Measurements from ENCODE around the gene SRRM1.
"Not testable (repeated sequence)": the region's sequence is repeated elsewhere in the genome, so short reads cannot be mapped to it uniquely, and the experiment has no call there.

SRRM1 gene

DNA sequence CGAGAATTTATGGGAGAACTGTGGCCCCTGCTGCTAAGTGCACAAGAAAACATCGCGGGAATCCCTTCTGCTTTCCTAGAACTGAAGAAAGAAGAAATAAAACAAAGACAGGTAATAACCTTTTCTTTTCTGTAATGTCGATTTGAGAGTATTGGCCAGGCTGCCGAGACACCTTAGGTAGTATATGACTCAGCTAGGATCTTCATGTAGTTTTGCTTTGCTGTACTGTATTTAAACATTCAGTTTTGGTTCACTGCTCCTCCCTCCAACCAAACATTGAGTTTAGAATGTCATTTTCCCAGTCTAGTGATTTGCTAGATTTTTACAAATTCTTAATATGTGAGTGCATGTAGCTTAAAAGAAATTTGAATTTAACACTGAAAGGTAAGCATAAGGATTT lies 5.8 kb downstream of the SRRM1 start:
- DNase-seq: no peak

DNA sequence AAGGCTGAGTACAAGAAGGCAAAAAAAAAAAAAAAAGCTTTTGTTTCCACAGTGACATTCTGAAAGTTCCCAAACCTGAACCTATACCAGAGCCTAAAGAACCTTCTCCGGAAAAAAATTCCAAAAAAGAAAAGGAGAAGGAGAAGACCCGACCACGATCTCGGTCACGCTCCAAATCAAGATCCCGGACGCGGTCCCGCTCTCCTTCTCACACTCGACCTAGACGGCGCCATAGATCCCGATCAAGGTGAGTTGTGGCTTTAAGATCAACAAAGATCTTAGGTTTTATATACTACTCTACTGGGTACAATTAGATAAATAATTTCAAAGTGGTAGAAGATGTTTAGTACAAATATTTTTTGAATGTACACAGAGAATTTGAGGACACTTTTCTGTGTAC lies 9.3 kb downstream of the SRRM1 start:
- no peak for DNase-seq

DNA sequence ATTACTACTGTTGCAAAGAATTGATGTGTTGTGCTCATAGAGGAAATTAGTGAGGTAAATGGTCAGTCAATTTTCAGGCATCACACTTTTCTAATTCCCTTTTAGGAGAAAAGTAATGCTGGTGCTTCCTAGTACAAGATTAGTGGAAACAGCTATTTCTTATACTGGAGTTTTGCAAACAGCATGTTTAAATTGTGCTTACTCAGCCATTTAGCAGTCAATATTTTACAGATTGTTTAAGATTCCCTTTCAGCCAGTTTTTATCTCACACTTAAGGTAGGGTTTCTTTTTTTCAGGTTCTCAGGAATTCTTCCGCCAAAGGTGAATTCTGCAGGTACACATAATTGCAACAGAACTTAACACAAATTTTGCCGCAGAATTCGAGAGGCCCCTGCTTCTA lies 10.9 kb downstream of the SRRM1 start:
- DNase-seq: no peak

DNA sequence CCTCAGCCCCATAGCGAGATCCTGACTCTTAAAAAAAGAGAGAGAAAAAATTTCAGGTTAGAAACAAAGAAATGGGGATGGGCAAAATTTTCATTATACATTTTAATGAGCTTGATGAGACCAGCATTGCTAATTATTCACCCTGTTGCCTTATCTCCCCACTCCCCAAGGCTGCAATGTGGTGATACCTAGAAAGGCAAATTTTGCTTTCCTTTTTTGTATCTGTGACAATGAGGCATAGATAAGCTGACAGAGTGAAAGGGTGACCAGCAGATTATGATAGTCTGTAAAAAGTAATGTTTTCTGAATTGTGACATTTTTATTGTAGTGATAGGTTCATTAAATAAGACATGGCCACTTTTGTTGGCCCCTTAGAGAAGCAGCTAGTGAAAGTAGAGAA lies 12.9 kb downstream of the SRRM1 start:
- DNase-seq: no peak

DNA sequence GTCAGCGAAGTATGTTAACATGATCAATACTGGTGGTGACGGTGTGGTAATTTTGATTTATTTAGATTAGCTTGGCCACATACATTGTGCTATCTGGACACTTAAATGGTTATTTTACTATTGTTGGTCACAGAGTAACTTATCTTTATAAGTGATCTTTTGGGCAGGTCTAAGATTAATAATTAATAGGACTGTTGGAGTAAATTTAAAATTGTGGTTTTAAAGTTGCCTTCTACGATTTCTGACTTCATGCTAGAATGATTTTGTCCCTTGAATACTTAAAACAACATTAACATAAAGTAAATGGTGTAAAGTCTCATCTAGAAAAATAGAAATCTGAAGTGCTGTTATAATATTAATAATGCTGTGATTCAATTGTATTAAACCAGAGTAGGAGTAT lies 14.7 kb downstream of the SRRM1 start:
- no peak for DNase-seq

DNA sequence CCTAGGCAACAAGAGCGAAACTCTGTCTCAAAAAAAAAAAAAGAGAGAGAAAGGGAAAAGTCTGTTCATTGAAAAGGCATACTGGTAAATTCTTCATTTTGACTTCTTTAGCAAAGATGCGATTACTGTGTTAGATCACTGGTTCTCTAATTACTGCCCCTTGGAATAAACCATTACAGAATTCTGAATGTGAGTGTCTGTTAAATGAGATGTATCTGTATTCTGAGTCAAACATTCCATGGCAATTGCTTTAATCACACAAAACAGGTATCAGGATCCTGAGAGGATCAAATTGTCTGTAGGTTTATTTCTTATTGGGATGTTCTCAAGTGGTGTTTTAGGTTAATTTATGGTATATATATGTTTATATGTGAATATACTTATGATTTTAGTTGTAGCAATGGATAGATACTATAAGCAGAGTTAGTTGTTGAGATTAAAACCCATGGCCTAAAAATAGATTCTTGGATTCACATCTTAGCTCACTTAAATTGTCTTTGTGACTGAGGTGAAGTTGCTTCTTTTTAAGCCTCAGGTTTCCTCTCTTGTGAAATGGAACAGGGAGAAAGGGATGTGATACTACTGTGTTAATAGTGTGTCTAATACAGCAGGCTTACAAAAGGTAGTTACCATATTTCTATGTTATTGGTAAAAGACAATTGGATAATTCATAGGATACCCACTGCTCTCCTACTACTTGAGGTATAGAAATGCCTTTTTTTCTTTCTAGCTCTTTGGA lies 16.2 kb downstream of the SRRM1 start:
- no peak for DNase-seq

DNA sequence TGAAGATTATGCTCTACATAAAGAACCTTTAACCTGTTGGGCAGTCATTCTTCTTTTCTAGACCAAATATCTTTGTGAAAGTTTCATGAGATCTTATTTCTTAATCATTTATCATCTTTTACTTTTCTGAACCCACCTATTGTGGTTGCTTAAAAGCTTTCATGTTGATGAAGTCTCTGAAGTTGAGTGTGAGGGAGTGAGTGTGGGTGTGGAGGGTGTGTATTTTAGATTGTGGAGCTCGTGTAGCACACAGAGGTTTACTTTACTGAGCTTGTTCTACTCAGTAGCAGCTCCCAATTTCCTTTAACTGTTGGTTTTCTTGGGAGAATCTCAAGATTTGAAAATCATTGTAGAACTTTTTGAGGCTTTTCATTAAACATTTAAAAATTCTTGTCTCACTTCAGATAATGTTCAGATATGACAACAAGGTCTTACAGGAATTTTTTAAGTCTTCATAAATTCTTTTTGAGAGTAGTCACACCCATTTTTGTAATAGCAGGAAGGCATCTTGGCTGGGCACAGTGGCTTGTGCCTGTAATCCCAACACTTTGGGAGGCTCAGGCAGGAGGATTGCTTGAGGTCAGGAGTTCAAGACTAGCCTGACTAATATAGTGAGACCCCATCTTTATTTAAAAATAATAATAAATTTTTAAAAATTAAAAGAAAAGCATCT lies 17.0 kb downstream of the SRRM1 start:
- DNase-seq: no peak

DNA sequence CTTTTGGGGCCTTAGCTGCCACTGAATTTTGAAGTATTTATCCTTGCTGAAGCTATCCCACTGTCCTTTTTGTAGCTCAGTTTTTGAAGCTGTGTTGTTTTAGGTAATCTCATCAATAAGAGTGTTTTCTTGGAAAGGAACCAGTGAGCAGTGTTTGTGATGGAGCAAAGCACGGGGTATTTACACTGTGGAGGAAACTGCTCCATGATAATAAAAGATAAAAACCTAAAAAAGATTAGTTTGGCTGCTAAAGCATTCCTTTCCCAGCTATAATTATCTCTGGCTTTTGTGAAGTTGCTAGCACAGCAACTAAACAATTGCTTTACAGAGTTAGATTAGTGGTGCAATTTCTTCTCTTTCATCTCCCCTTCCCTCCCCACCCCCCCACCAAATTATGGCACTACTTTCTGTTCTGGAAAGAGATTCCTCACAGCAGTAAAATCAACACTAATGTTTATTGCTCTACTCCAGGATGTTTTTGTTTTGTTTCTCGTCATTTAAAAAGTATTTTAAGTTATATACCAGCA lies 21.5 kb downstream of the SRRM1 start:
- DNase-seq: no peak

DNA sequence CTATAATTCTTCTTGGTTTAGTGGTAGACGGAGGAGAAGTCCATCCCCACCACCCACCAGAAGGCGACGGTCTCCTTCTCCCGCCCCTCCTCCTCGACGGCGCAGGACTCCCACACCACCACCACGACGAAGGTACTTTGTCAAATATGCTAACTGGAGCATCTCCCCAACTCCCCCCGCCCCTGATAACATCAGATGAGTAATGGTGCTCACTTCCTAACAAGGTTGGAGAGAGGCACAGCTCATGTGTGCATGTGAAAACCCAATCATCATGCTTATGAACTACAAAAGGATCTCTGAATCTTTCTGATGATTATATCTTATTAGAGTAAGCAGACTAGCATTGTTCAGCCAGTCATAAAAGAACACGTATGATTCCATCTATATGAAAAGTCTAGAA lies 23.7 kb downstream of the SRRM1 start:
- DNase-seq: no peak

DNA sequence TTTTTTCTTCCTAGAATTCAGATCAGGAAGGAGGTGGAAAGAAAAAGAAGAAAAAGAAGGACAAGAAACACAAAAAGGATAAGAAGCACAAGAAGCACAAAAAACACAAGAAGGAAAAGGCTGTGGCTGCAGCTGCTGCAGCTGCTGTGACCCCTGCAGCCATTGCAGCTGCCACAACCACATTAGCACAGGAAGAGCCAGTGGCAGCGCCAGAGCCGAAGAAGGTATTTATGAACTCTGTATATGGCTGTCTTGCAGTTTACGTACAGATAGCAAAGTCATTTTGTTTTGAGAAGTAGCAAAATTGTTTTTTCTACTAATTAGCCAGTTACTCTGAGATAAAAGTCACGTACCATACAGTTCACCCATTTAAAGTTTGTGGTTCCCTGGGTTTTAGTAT lies 28.3 kb downstream of the SRRM1 start:
- not testable (repeated sequence) for DNase-seq

DNA sequence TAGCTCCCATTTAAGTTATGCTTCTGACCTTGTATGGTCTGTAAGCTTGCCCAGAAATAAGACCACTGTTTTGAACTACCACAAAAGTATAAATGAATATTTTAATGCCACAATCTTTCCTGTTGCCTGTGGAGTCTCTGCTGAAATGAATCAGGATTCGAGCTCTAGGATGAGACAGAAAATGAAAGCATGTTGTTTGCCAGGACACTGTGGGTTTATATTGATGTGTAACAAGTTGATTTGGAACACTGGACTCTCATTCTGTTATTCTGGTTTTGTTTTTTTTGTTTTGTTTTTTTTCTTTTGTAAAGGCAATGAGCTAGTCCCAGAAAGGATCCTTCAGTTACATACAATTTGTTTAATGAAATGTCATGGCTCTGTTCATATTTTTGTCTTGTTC lies 29.6 kb downstream of the SRRM1 start:
- DNase-seq: not testable (repeated sequence)

DNA sequence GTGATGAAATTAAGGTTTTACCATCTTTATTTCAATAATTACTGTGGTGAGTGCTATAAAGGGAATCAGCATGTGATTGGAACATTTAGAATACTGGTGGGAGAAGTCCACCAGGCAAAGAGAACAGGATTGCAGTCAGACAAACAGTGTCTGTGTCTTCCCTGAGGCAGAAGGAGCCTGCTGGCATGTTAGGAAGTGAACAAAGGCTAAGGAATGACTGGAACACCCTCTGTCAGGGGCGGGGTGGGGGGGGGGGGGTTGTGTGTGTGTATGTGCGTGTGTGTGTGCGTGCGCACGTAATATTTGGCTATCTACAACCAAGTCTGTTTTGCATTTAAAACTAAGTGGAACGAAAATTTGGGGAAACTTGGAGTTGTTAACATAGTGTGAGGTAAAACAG lies 30.2 kb downstream of the SRRM1 start:
- no peak for DNase-seq

DNA sequence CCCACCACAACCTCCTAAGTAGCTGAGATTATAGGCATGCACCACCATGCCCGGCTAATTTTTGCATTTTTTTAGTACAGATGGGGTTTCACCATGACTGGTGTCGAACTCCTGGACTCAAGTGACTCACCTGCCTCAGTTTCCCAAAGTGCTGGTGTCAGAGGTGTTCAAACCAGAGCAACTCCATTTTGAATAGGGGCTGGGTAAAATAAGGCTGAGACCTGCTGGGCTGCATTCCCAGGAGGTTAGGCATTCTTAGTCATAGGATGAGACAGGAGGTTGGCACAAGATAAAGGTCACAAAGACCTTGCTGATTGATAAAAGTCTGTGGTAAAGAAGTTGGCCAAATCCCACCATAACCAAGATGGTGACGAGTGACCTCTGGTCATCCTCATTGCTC lies 35.3 kb downstream of the SRRM1 start:
- DNase-seq: not testable (repeated sequence)

DNA sequence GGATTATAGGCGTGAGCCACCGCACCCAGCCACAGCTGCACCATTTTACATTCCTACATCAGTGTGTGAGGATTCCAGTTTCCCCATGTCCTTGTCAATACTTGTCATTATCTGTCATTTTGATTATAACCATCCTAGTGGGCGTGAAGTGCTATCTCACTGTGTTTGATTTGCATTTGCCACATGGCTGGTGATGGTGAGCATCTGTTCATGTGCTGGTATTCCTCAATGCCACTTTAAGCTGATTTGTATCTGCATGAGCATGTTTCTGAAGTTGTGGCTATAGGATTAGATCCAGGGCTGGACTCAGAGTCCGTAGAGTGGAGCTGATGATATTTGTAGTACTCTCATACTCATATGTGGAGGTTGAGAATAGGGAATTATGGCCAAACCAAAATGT lies 36.6 kb downstream of the SRRM1 start:
- DNase-seq: no peak

DNA sequence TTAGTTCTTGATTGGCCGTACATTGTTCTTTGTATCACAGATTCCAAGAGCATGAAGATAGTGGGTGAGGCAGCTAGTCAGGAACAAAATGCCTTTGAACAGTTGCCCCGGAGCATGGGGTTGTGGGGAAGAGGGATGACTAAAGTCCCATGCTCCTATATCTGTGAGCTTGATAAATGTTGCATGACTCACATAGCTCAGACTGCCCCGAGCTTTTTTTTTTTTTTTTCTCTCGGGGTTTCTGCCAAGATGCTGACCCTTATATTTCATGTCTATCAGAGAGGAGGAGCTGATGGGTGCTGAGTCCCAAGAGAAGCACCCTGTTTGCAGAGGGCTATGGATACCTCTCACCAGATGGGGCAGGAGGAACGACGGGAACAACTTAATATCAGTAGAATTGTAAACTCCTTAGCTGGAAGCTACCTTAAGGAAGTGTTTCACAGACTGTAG lies 40.6 kb downstream of the SRRM1 start:
- no peak for DNase-seq

DNA sequence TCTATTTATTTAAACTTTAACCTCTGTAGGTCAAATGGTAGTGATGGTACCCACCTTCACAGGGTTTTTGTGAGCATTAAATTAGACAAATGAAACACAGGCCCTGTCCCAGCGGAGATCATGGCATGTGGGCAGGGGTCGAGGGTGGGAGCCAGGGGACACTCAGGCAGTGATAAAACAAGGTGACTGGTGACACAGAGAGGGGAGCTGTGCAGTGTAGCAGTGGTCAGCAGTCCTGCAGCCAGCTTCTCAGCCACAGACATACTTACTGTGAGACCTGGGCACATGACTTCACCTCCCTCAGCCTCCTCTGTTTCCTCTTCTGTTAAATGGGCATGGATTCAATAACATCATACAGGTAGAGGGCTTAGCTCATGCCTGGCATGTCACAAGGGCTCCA lies 44.9 kb downstream of the SRRM1 start:
- no peak for DNase-seq

DNA sequence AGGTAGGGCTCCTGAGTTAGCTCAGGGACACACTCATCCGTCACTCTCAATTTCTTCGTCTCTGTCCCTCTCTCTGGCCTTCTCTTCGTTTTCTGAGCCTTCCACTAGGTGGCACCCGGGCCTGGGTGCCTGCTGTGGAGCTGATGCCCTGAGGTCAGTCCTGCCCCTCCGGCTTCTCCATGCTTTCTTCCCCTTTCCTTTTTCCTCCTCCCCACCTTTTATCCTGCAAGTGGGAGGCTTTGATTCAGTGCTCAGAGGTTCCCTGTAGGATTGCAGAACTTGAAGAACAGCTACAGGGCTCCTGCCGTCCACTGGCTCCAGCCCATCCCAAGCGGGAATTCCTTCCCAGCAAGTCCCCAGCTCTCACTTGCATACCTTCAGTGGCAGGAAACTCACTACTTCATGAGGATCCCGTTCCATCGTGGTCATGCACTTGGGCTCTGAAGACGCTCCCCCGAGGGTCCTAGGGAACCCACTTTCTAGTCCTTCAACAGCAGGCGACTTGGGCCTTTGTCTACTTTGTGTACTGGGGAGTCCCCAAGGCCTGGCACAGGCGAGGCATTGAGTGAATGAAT lies 45.6 kb downstream of the SRRM1 start:
- DNase-seq: no peak

DNA sequence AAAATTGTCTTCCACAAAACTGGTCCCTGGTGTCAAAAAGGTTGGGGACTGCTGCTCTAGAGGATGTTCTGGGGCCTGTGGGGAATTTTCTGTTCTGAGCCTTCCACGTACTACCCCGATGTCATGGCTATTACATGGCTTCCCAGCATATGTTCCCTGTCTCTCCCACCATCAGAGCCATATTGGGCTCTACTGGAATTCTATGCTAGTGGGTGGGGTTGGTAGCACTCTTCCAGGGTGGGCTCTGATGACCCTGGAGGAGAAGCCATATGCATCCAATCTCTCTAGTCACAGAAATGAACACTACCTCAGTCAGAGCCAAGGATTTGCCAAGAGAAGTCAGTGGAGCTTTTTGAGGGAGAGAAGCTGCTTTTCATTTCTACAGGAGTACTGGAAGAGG lies 47.9 kb downstream of the SRRM1 start:
- no peak for DNase-seq

DNA sequence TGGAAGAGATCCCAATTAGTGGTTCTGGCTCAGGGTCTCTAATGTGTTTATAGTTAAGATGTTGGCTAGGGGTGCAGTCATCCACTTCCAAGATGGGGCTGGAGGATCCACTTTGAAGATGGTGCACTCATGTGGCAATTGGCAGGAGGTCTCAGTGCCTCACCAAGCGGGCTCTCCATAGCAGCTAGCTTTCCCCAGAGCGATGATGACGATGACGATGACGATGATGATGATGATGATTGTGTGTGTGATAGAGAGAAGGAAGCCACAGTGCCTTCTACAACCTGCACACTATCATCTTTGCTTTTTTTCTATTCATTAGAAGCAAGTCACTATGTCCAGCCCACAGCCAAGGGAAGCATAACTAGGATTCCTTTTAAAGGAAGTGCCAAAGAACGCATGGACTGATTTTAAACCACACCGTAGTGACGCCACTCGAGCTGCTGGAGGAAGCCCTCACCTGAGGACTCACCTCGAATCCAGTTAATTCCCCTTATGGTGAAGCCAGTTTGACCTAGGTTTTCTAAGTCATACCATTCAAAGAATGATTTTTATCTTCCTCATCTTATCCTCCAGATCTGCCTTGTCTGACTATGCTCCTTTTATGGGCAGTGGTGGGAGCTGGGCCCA lies 49.4 kb downstream of the SRRM1 start:
- no peak for DNase-seq

DNA sequence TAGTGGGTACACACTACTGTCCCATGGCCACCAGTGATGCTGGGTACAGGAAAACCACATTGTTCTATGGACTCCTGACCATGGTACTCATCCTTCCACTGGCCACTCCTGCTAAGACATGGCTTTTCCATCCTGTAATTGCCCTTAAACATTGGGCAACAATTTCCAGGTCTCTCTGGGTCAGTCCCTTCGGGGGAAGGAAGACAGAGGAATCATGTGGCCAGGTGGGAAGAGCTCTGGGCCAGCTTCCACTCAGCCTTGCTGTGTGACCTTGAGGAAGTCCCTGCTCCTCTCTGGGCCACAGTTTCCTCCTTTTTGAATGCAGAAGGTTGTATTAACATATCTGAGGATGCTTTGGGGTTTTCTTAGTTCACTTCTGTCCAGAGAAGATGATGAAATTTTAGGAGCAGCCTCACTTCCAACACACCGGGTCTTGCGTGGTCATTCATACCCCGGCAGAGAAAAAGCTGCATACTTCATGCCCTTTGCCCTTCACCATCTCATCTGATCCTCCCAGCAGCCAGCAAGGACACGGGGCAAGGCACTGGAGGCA lies 50.8 kb downstream of the SRRM1 start:
- no peak for DNase-seq

DNA sequence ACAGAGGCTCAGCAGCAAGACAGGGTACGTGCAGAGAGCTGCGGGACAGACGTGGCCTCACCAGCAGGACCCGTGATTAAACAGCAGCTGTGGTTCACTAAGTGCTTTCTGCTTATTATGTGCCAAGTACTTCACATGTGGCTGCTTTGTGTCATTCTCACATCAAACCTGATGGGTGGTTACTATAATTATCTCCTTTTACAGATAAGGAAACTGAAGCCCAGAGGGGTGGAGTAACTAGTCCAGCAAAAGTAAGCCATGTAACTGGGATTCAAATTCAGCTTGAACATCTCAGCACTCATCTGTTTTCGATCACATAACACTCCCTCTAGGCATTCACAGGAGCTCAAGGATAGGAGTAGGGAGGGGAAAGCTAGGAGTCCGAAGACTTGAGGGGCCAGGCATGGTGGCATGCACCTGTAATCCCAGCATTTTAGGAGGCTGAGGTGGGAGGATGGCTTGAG lies 51.3 kb downstream of the SRRM1 start:
- DNase-seq: no peak

DNA sequence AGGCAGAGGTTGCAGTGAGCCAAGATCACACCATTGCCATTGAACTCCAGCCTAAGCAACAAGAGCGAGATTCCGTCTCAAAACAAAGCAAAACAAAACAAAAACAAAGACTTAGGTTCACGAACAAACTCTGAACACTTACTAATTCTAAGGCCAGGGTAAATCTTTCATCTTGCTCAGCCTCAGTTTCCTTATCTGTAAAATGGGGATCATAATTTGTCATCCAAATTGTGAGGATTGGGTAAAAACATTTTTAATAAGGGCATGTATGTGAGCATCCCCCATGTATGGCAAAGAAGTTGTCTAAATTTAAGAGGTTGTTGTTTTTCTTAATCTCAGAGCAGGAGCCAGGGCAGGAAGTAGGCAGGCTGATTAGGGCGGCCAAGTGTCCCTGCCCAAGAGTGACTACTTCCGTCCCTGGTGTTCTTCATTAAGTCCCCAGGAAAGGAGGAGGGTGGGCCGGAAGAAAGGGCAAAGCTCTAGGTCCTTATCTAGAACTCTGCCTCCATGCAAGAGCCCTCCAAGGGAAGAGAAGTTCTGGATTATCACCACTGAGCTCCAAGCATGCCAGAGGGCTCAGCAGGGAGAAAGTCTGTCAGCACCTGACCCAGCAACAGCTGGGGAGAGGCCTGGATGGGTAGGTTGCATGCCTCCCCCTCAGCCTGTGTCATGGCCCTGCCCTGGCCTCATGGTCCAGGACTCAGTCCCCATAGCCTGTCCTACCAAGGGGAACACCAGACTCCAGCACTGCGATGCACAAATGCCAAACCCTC lies 52.3 kb downstream of the SRRM1 start:
- DNase-seq: no peak

Measured in cortex of kidney (tissue), 1 donor.